IMR-90 (cell line): ENCODE data around the gene RERE.

Experiments
- CEBPB ChIP-seq: IDR thresholded peaks from 2 replicates; pipeline ENCODE4 v1.6.1; 2012; ENCODE audit warnings: low read depth, low read length, improper control_type of control experiment
- CTCF ChIP-seq: conservative IDR thresholded peaks from 2 replicates; pipeline ENCODE4 v1.5.1; 2012; ENCODE audit warnings: mild to moderate bottlenecking, low read depth, low read length, improper control_type of control experiment
- FOS ChIP-seq: fragments of 150-350 bp; IDR thresholded peaks from 2 replicates; pipeline ENCODE4 v1.6.1; 2016; ENCODE audit warnings: low read depth, low read length
- MAZ ChIP-seq: IDR thresholded peaks from 2 replicates; pipeline ENCODE4 v1.6.1; 2012; ENCODE audit warnings: low read depth, mild to moderate bottlenecking, low read length, improper control_type of control experiment, moderate library complexity, borderline replicate concordance
- NFE2L2 ChIP-seq: fragments of 150-350 bp; IDR thresholded peaks from 2 replicates; pipeline ENCODE4 v1.6.1; 2016; ENCODE audit warnings: low read depth, mild to moderate bottlenecking, low read length
- POLR2A ChIP-seq: IDR thresholded peaks from 2 replicates; pipeline ENCODE4 v1.6.1; 2012; ENCODE audit warnings: mild to moderate bottlenecking, low read depth, low read length
- RAD21 ChIP-seq: IDR thresholded peaks from 2 replicates; pipeline ENCODE4 v1.6.1; 2012; ENCODE audit warnings: low read length, improper control_type of control experiment
- RCOR1 ChIP-seq: IDR thresholded peaks from 2 replicates; pipeline ENCODE4 v1.6.1; 2012; ENCODE audit warnings: mild to moderate bottlenecking, low read length, improper control_type of control experiment; ENCODE audit not compliant: insufficient replicate concordance
- RFX5 ChIP-seq: IDR thresholded peaks from 2 replicates; pipeline ENCODE4 v1.8.0; 2012; ENCODE audit warnings: low read depth, mild to moderate bottlenecking, low read length, moderate library complexity
- SMC3 ChIP-seq: fragments of 150-350 bp; IDR thresholded peaks from 2 replicates; pipeline ENCODE4 v1.6.1; 2016; ENCODE audit warnings: low read depth, mild to moderate bottlenecking, antibody characterized with exemption, low read length, moderate library complexity

GRCh38 chr1:8699679-8700078, 117.8 kb downstream of the RERE start:
- TF ChIP-seq FOS (no peak), POLR2A (no peak), CTCF (no peak), RAD21 (no peak), RFX5 (no peak), NFE2L2 (no peak), RCOR1 (no peak), MAZ (no peak), CEBPB (no peak), SMC3 (no peak)
